Measurements from ENCODE around the gene MDN1.
A peak's percentile ranks its signal among the peaks of the same experiment; 100 is the strongest.
"Not testable (repeated sequence)": the region's sequence is repeated elsewhere in the genome, so short reads cannot be mapped to it uniquely, and the experiment has no call there.

MDN1 gene

DNA sequence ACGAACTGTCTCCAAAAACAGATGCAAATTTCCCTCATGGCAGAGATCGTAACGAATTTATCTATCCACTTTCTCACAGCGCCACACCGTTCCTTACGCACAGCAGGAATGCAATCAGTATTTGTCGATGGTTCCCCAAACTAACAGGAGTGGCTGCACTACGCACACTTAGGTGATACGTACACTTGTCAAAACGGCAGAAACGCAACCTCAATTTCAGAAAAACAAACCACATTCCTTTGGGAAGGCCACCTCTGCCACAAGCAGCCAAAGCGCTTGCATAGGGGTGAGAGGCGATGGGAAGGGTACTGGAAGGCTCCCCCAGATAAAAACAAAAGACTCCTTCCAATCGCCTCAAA lies 638 bp downstream of the MDN1 start:
- no peak for DNase-seq

DNA sequence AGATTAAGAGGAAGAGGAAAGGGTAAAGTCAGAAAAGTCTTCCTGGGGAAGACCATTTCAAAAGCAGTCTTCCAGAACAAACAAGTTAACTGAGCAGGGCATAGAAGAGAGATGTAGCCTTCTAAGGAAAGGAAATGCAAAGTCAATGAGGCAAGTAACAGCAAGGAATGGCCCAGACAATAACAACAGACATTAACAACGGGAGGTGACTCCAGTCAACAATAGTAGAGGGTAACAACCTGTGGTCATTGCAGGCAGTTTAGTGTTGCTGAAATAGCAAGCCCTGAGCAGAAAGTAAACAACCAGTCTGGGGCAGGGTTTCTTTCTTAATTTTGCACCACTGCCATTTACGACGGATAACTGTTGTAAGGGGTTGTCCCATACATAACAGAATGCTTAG lies 2.1 kb downstream of the MDN1 start:
- DNase-seq: no peak

DNA sequence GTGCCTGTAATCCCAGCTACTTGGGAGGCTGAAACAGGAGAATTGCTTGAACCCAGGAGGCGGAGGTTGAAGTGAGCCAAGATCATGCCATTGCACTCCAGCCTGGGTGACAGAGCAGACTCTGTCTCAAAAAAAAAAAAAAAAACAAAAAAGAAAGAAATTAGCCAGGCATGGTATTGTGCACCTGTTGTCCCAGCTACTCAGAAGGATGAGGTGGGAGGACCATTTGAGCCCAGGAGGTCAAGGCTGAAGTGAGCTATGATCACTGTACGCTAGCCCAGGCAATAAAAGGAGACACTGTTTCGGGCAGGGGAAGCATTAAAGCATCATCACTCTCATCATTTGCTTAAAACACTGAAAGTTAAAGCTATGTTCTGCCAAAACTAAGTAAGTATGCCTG lies 6.2 kb downstream of the MDN1 start:
- DNase-seq: not testable (repeated sequence)

- DNase-seq: no peak
Observed at GRCh38 chr6:89807581-89807980, 12.0 kb downstream of the MDN1 start.

- no peak for DNase-seq
Observed at GRCh38 chr6:89805814-89806371, 13.7 kb downstream of the MDN1 start.

- no peak for DNase-seq
Observed at GRCh38 chr6:89803271-89803670, 16.3 kb downstream of the MDN1 start.

- no peak for DNase-seq
Observed at GRCh38 chr6:89799756-89800155, 19.8 kb downstream of the MDN1 start.

DNA sequence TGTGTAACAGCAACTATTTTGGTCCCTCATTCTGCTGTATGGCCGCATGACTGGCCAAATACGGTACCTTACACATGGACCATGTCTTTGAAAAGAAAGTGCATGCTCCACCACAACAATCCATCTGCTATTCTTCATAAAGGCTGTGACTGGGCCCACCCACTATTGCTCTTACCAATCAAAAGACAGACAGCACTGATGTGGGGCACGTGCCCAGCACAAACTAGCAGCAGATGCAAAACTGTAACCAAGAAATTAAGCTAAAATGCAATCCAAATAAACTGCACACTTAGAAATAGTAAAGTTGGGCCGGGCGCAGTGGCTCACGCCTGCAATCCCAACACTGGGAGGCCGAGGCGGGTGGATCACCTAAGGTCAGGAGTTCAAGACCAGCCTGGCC lies 20.5 kb downstream of the MDN1 start:
- no peak for DNase-seq

DNA sequence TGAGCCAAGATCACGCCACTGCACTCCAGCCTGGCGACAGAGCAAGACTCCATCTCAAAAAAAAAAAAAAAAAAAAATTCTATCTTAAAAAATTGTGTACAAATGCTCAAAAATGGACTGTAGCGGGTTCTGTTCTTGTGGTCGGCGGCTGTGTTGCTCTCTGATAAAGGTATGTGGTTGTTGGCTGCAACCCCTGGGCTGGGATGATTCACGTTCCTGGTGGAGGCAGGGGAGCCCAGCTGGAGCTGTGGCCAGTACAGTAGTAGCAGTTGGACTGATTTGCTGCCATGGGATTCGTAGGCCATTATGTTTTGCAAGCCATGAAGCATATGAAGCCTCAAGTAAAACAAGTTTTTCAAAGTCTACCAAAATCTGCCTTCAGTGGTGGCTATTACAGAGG lies 22.3 kb downstream of the MDN1 start:
- DNase-seq: no peak

- no peak for DNase-seq
Observed at GRCh38 chr6:89794324-89794723, 25.3 kb downstream of the MDN1 start.

GRCh38 chr6:89793586-89793985 lies 26.0 kb downstream of the MDN1 start:
- DNase-seq: no peak

DNA sequence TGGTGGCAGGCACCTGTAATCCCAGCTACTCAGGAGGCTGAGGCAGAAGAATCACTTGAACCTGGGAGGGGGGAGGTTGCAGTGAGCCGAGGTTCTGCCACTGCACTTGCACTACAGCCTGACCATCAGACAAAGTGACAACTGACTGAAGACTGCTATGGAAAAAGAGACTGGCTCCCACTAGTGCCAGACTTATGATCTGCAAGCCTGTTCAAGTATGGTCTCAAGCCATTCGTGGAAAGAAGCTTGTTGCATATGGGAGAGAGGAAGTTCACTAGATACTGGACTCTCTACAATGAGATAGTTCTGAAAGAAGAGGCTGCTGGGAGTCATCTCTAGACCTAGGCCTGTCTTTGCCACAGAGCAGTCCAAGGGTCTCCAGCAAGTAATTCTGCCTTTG lies 26.7 kb downstream of the MDN1 start:
- peak; percentile 2 for DNase-seq

DNA sequence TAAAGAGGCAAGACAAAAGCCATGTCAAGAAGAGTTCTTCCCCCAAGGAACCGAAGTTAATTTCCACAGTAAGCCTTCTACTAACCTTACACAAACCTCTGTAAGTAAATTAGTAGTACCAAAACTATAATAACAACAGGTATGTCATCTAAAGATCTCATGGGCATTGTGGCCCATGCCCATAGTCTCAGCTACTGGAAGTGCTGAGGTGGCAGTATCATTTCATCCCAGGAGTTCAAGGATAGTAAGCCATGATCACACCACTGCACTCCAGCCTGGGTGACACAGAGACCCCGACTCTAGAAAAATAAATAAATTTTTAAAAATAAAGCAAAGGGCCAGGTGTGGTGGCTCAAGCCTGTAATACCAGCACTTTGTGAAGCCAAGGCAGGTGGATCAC lies 29.2 kb downstream of the MDN1 start:
- DNase-seq: no peak

- DNase-seq: no peak
Observed at GRCh38 chr6:89789980-89790379, 29.6 kb downstream of the MDN1 start.

DNA sequence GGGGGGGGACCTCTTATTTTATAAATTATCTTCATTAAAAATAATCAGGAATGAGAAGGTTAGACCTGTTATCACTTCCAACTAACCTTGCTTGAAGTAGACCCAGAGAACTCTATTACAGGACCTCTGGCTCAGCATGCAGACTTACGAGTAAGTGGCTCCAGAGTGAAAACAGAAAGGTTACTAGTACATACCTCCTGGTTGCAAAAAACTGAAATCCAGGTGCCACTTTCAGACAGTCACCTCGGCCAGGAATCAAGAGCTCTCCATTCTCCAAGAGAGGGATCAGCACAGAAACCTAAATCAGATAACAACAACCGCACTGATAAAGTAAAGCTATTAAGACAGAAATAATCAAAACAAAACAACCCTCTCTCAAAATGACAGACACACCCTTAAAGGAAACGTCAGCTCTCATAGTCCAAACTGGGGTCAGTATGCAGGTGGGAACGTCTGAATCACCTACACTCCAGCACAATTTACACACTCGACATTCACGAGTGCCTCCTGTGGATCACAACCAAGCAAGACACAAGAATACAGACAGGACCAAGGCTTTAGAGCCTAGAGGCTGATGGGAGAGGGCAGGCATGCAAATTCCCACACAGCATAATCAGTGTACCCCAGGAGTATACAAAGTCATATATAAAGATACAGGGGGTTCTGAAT lies 31.8 kb downstream of the MDN1 start:
- no peak for DNase-seq

- no peak for DNase-seq
Observed at GRCh38 chr6:89786970-89787369, 32.6 kb downstream of the MDN1 start.

DNA sequence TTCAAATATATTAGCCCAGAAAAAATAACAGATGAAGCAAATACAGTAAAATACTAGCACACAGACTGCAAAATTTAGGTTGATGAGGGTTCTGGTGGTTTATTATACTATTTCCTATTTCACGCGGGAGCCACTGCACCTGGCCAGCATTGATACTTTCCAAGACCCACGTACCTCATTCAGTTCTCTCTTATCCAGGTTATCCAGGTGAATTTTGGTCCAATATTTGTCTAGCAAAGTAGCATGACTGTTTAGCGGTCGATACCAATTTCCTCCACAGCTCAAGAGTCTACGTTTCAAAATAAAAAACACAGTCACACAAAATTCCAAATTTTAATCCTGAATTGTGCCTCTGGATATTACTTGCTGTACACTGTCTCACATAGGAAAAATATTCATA lies 34.8 kb downstream of the MDN1 start:
- no peak for DNase-seq

DNA sequence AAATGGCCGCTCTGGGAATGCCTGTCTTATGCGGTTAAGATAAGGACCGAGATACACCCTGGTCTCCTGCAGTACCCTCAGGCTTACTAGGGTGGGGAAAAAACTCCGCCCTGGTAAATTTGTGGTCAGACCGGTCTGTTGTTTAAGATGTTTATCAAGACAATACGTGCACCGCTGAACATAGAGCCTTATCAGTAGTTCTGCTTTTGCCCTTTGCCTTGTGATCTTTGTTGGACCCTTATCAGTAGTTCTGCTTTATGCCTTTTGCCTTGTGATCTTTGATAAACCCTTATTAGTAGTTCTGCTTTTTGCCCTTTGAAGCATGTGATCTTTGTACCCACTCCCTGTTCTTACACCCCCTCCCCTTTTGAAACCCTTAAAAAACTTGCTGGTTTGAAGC lies 36.3 kb downstream of the MDN1 start:
- not testable (repeated sequence) for DNase-seq

GRCh38 chr6:89782222-89782621 lies 37.4 kb downstream of the MDN1 start:
- no peak for DNase-seq

- DNase-seq: no peak
Observed at GRCh38 chr6:89781070-89782034, 38.2 kb downstream of the MDN1 start.

- DNase-seq: no peak
Observed at GRCh38 chr6:89777455-89777854, 42.1 kb downstream of the MDN1 start.

GRCh38 chr6:89776583-89777233 lies 42.9 kb downstream of the MDN1 start:
- no peak for DNase-seq

DNA sequence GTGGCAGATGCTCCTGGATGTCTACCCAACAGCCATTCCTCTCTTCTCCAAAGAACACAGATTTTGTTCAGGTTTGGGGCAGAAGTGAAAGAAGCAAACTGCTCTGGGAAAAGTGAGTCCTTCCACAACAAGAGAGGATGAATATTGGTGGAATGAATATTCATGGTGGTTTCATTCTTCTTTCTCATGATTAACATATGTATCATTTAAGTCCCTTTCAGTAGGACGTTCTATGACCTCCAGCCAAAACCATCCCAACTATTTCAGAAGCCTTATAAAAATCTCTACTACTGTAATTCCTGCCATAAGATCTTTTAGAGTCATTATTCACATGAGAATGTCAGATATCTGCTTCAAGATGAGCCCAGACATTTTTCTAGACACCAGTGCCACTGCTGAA lies 44.4 kb downstream of the MDN1 start:
- DNase-seq: no peak

- no peak for DNase-seq
Observed at GRCh38 chr6:89769572-89769971, 50.0 kb downstream of the MDN1 start.
